Fibroblast of skin of right biceps (primary cell): ENCODE measurements around the gene MYRIP.

Experiments
- DNase-seq: peaks from one replicate; pipeline ENCODE4 v3.0.0-alpha.2; 2013

MYRIP gene

GRCh38 chr3:40143283-40144090 lies 334.1 kb downstream of the MYRIP start:
- peak; percentile 53 for DNase-seq

- no peak for DNase-seq
Measured at GRCh38 chr3:40148827-40149226, 339.4 kb downstream of the MYRIP start.

GRCh38 chr3:40152482-40153133 lies 343.2 kb downstream of the MYRIP start:
- no peak for DNase-seq

GRCh38 chr3:40160933-40161332 lies 351.5 kb downstream of the MYRIP start:
- DNase-seq, result no peak

GRCh38 chr3:40162616-40163015 lies 353.2 kb downstream of the MYRIP start:
- no peak for DNase-seq

GRCh38 chr3:40166997-40167396 lies 357.6 kb downstream of the MYRIP start:
- DNase-seq, result no peak

- DNase-seq, result no peak
Measured at GRCh38 chr3:40167958-40168357, 358.5 kb downstream of the MYRIP start.

- no peak for DNase-seq
Measured at GRCh38 chr3:40169983-40170382, 360.6 kb downstream of the MYRIP start.

GRCh38 chr3:40170395-40170794 lies 361.0 kb downstream of the MYRIP start:
- DNase-seq, result no peak

GRCh38 chr3:40172560-40172959 lies 363.2 kb downstream of the MYRIP start:
- DNase-seq, result no peak

- DNase-seq, result no peak
Measured at GRCh38 chr3:40173227-40173721, 363.9 kb downstream of the MYRIP start.

- DNase-seq, result no peak
Measured at GRCh38 chr3:40178012-40178594, 368.7 kb downstream of the MYRIP start.

- DNase-seq, result peak; percentile 65
Measured at GRCh38 chr3:40179016-40179415, 369.6 kb downstream of the MYRIP start.

- no peak for DNase-seq
Measured at GRCh38 chr3:40181182-40181581, 371.8 kb downstream of the MYRIP start.

- no peak for DNase-seq
Measured at GRCh38 chr3:40185029-40185695, 375.8 kb downstream of the MYRIP start.

- no peak for DNase-seq
Measured at GRCh38 chr3:40186508-40186907, 377.1 kb downstream of the MYRIP start.

- no peak for DNase-seq
Measured at GRCh38 chr3:40187945-40188344, 378.5 kb downstream of the MYRIP start.

- no peak for DNase-seq
Measured at GRCh38 chr3:40189118-40189517, 379.7 kb downstream of the MYRIP start.

GRCh38 chr3:40190056-40190455 lies 380.6 kb downstream of the MYRIP start:
- DNase-seq, result no peak

GRCh38 chr3:40191251-40191650 lies 381.8 kb downstream of the MYRIP start:
- no peak for DNase-seq

GRCh38 chr3:40191850-40192448 lies 382.5 kb downstream of the MYRIP start:
- peak; percentile 36 for DNase-seq

- no peak for DNase-seq
Measured at GRCh38 chr3:40192628-40193027, 383.2 kb downstream of the MYRIP start.

GRCh38 chr3:40196966-40197365 lies 387.6 kb downstream of the MYRIP start:
- no peak for DNase-seq
